Stimulated activated CD8-positive, alpha-beta memory T cell treated with anti-CD3 and anti-CD28 coated beads, Interleukin-7, amount 100 ng/mL, for 1 hour (primary cell): ENCODE measurements around the gene PARD3.

Experiments used
- DNase-seq, 2 donors: peaks; one replicate each; pipeline ENCODE4 v3.0.0-alpha.2; 2020; ENCODE audit warnings: low read depth in 2 of 2

Gene PARD3

GRCh38 chr10:34134602-34135001, 680.5 kb downstream of the PARD3 start:
- DNase-seq: no peak

GRCh38 chr10:34133406-34133805, 681.7 kb downstream of the PARD3 start:
- DNase-seq: no peak

GRCh38 chr10:34131152-34131551, 683.9 kb downstream of the PARD3 start:
- DNase-seq: no peak

- no peak for DNase-seq
These were observed 687.4 kb downstream of the PARD3 start for GRCh38 chr10:34127676-34128075.

GRCh38 chr10:34126371-34127151, 688.5 kb downstream of the PARD3 start:
- no peak for DNase-seq

- DNase-seq: no peak
These were observed 689.4 kb downstream of the PARD3 start for GRCh38 chr10:34125702-34126101.

- no peak for DNase-seq
These were observed 690.5 kb downstream of the PARD3 start for GRCh38 chr10:34124522-34125035.

GRCh38 chr10:34121781-34122622, 693.1 kb downstream of the PARD3 start:
- DNase-seq: no peak

GRCh38 chr10:34121125-34121753, 693.9 kb downstream of the PARD3 start:
- no peak for DNase-seq

- no peak for DNase-seq
These were observed 695.6 kb downstream of the PARD3 start for GRCh38 chr10:34119456-34119855.

- no peak for DNase-seq
These were observed 698.3 kb downstream of the PARD3 start for GRCh38 chr10:34116681-34117271.

GRCh38 chr10:34116220-34116641, 698.9 kb downstream of the PARD3 start:
- DNase-seq: no peak

- no peak for DNase-seq
These were observed 700.2 kb downstream of the PARD3 start for GRCh38 chr10:34114914-34115313.

- DNase-seq: no peak
These were observed 701.4 kb downstream of the PARD3 start for GRCh38 chr10:34113504-34114225.

- DNase-seq: no peak
These were observed 702.8 kb downstream of the PARD3 start for GRCh38 chr10:34112171-34112782.

GRCh38 chr10:34111179-34111578, 703.9 kb downstream of the PARD3 start:
- no peak for DNase-seq

GRCh38 chr10:34109952-34110702, 705.0 kb downstream of the PARD3 start:
- DNase-seq: no peak

- DNase-seq: no peak
These were observed 705.6 kb downstream of the PARD3 start for GRCh38 chr10:34109495-34109894.

- DNase-seq: no peak
These were observed 707.2 kb downstream of the PARD3 start for GRCh38 chr10:34107626-34108516.
